ENCODE results near the gene PSMD13.

PSMD13 gene

GRCh38 chr11:202490-202889, 34.3 kb upstream of the PSMD13 start:
- TF ChIP-seq CTCF (IDR thresholded peaks at IDR 0.05; ENCODE audit: low read depth, low read length, missing control alignments): no peak
- H3K4me3 ChIP-seq (replicated peaks; ENCODE audit: low read depth, low read length): no peak overlapping the region
- no peak for DNase-seq (ENCODE audit: extremely low read depth, low read depth)

GRCh38 chr11:203056-203944, 33.5 kb upstream of the PSMD13 start:
- DNase-seq (ENCODE audit: extremely low read depth, low read depth): no peak
- H3K4me3 ChIP-seq (replicated peaks; ENCODE audit: low read depth, low read length): no peak overlapping the region
- TF ChIP-seq CTCF (IDR thresholded peaks at IDR 0.05; ENCODE audit: low read depth, low read length, missing control alignments): no peak

GRCh38 chr11:203945-204586, 32.7 kb upstream of the PSMD13 start:
- no peak overlapping the region for H3K4me3 ChIP-seq (replicated peaks; ENCODE audit: low read depth, low read length)
- no peak for TF ChIP-seq CTCF (IDR thresholded peaks at IDR 0.05; ENCODE audit: low read depth, low read length, missing control alignments)

GRCh38 chr11:204587-205109, 32.1 kb upstream of the PSMD13 start:
- H3K4me3 ChIP-seq (replicated peaks; ENCODE audit: low read depth, low read length): no peak overlapping the region
- DNase-seq (ENCODE audit: extremely low read depth, low read depth): no peak
- TF ChIP-seq CTCF (IDR thresholded peaks at IDR 0.05; ENCODE audit: low read depth, low read length, missing control alignments): no peak

More at GRCh38 chr11:203945-204586, 32.7 kb upstream of the PSMD13 start:
- no peak for DNase-seq (ENCODE audit: extremely low read depth, low read depth)

- DNase-seq (ENCODE audit: extremely low read depth, low read depth): no peak
- TF ChIP-seq CTCF (IDR thresholded peaks at IDR 0.05; ENCODE audit: low read depth, low read length, missing control alignments): no peak
- peak overlapping the region; percentile 70 for H3K4me3 ChIP-seq (replicated peaks; ENCODE audit: low read depth, low read length)
Observed at GRCh38 chr11:205221-206001, 31.4 kb upstream of the PSMD13 start.

- peak overlapping the region; percentile 70 for H3K4me3 ChIP-seq (replicated peaks; ENCODE audit: low read depth, low read length)
- no peak for TF ChIP-seq CTCF (IDR thresholded peaks at IDR 0.05; ENCODE audit: low read depth, low read length, missing control alignments)
- no peak for DNase-seq (ENCODE audit: extremely low read depth, low read depth)
Observed at GRCh38 chr11:206002-206384, 30.8 kb upstream of the PSMD13 start.

Measured in HFF-Myc (cell line).